CD14-positive monocyte (primary cell): Measurements from ENCODE around the gene GPSM3. TPM values are rescaled to one million over a fixed set of nuclear protein-coding genes. Genes with fewer than 3 reads are reported as not detected.
A peak's percentile ranks its signal among the peaks of the same experiment; 100 is the strongest.

Source experiments
- DNase-seq, 3 donors: peaks; one replicate each; pipeline ENCODE4 v3.0.0-alpha.2; 2011 to 2022
- H2AFZ ChIP-seq: 2 replicates; pipeline ENCODE4 v1.6.0; 2012; ENCODE audit warnings: mild to moderate bottlenecking, low read depth, low read length, inconsistent platforms; ENCODE audit not compliant: insufficient read depth, poor library complexity, severe bottlenecking
- H3K27ac ChIP-seq, 2 donors: 1 replicate in 1 of 2; 2 replicates in 1 of 2; pipeline ENCODE4 v1.5.1; 2012 to 2013; ENCODE audit warnings: low read length in 2 of 2, control low read depth in 1 of 2, inconsistent platforms in 1 of 2, low read depth in 1 of 2, mild to moderate bottlenecking in 1 of 2
- H3K27me3 ChIP-seq, 2 donors: one replicate each; pipeline versions ENCODE4 v1.6.0 to v1.6.1; 2011 to 2013; ENCODE audit warnings: low read length in 2 of 2; ENCODE audit not compliant: control insufficient read depth in 2 of 2, insufficient read depth in 2 of 2
- H3K36me3 ChIP-seq, 2 donors: replicated peaks in 1 of 2; 1 replicate in 1 of 2; 2 replicates in 1 of 2; pipeline versions ENCODE4 v1.5.1 to v1.6.1; 2012 to 2013; ENCODE audit warnings: low read length in 2 of 2, control low read depth in 1 of 2, inconsistent platforms in 1 of 2, mild to moderate bottlenecking in 1 of 2; ENCODE audit not compliant: insufficient read depth in 2 of 2, control insufficient read depth in 1 of 2
- H3K4me1 ChIP-seq, 2 donors: 1 replicate in 1 of 2; 2 replicates in 1 of 2; pipeline versions ENCODE4 v1.5.1 to v1.6.1; 2012 to 2013; ENCODE audit warnings: low read length in 2 of 2, control low read depth in 1 of 2, inconsistent platforms in 1 of 2, mild to moderate bottlenecking in 1 of 2, moderate library complexity in 1 of 2; ENCODE audit not compliant: insufficient read depth in 2 of 2, control insufficient read depth in 1 of 2
- H3K4me2 ChIP-seq: replicated peaks from 2 replicates; pipeline ENCODE3; 2012; ENCODE audit warnings: low read length, moderate library complexity, mild to moderate bottlenecking; ENCODE audit not compliant: poor library complexity, severe bottlenecking; ENCODE audit errors: extremely low read depth
- H3K4me3 ChIP-seq, 3 experiments: fragments of 200-600 bp in 1 of 3; sonication (generic) in 1 of 3; replicated peaks in 1 of 3; 1 replicate in 2 of 3; 2 replicates in 1 of 3; pipeline ENCODE4 v1.5.1; 2011 to 2013; ENCODE audit warnings: low read length in 3 of 3, mild to moderate bottlenecking in 3 of 3, control low read depth in 2 of 3, low read depth in 2 of 3, inconsistent platforms in 1 of 3, moderate library complexity in 1 of 3
- H3K79me2 ChIP-seq: 2 replicates; pipeline ENCODE4 v1.6.0; 2012; ENCODE audit warnings: mild to moderate bottlenecking, control low read depth, inconsistent platforms, low read length, moderate library complexity; ENCODE audit not compliant: insufficient read depth
- H3K9ac ChIP-seq: 2 replicates; pipeline ENCODE4 v1.6.0; 2017; ENCODE audit warnings: low read length, mild to moderate bottlenecking; ENCODE audit not compliant: insufficient read depth, poor library complexity, severe bottlenecking
- H3K9me3 ChIP-seq, 2 donors: replicated peaks in 1 of 2; 1 replicate in 1 of 2; 2 replicates in 1 of 2; pipeline versions ENCODE4 v1.5.1 to v1.6.1; 2012 to 2013; ENCODE audit warnings: low read length in 2 of 2, control low read depth in 1 of 2; ENCODE audit not compliant: control insufficient read depth in 1 of 2, insufficient read depth in 1 of 2
- H4K20me1 ChIP-seq: 2 replicates; pipeline ENCODE4 v1.6.0; 2012; ENCODE audit warnings: mild to moderate bottlenecking, low read length, control low read depth, moderate library complexity; ENCODE audit not compliant: insufficient read depth
- H3K27ac Mint-ChIP-seq, 7 donors: one replicate each; pipeline ENCODE4 v1.8.0; 2020; ENCODE audit warnings: mild to moderate bottlenecking in 7 of 7, mixed read lengths in 7 of 7, moderate library complexity in 6 of 7, inconsistent platforms in 2 of 7
- H3K27me3 Mint-ChIP-seq, 3 donors: one replicate each; pipeline ENCODE4 v1.8.0; 2021 to 2022; ENCODE audit warnings: low read depth in 3 of 3, mild to moderate bottlenecking in 3 of 3, mixed read lengths in 3 of 3, moderate library complexity in 3 of 3, inconsistent platforms in 1 of 3
- H3K36me3 Mint-ChIP-seq, 2 donors: one replicate each; pipeline ENCODE4 v1.8.0; 2020; ENCODE audit warnings: mixed read lengths in 2 of 2, inconsistent platforms in 1 of 2, mild to moderate bottlenecking in 1 of 2
- H3K4me1 Mint-ChIP-seq: one replicate; pipeline ENCODE4 v1.8.0; 2020; ENCODE audit warnings: mild to moderate bottlenecking, mixed read lengths
- H3K4me3 Mint-ChIP-seq, 2 donors: one replicate each; pipeline ENCODE4 v1.8.0; 2020; ENCODE audit warnings: mild to moderate bottlenecking in 2 of 2, mixed read lengths in 2 of 2, moderate library complexity in 1 of 2
- H3K9me3 Mint-ChIP-seq, 7 donors: one replicate each; pipeline ENCODE4 v1.8.0; 2020 to 2022; ENCODE audit warnings: mixed read lengths in 7 of 7, mild to moderate bottlenecking in 6 of 7, moderate library complexity in 6 of 7, inconsistent platforms in 2 of 7
- WGBS: methylation state at CpG from one replicate; pipeline ENCODE4 v1.1.5; 2013; ENCODE audit warnings: missing lambda C conversion rate; ENCODE audit not compliant: insufficient coverage; 5-methylcytosine and 5-hydroxymethylcytosine counted together
- intact Hi-C, 2 donors: fragments of 100-400 bp; cut with micrococcal nuclease; formaldehyde crosslinking; loops; one replicate each; pipeline versions ENCODE4 v1.15.0 to v1.15.1; 2023
- polyA plus RNA-seq, 3 donors: library from polyadenylated mRNA; depleted of rRNA in 1 of 3; unstranded in 2 of 3; stranded (reverse) in 1 of 3; fragments of 300-500 nt in 2 of 3; fragments of >200 nt in 1 of 3; fragmentation: Illumina TruSeq in 2 of 3; gene quantifications; 1 replicate in 2 of 3; 2 replicates in 1 of 3; pipeline ENCODE4 v1.2.3, GENCODE V29; 2012 to 2021
- TF ChIP-seq, protein P1 (sequence below): fragments of 200-600 bp; IDR thresholded peaks from one replicate; pipeline ENCODE4 v1.8.0; 2022; ENCODE audit warnings: antibody characterized with exemption, mild to moderate bottlenecking

Gene GPSM3
- polyA plus RNA-seq, 3 donors, result 86.1 to 340 (median 101) TPM

DNA sequence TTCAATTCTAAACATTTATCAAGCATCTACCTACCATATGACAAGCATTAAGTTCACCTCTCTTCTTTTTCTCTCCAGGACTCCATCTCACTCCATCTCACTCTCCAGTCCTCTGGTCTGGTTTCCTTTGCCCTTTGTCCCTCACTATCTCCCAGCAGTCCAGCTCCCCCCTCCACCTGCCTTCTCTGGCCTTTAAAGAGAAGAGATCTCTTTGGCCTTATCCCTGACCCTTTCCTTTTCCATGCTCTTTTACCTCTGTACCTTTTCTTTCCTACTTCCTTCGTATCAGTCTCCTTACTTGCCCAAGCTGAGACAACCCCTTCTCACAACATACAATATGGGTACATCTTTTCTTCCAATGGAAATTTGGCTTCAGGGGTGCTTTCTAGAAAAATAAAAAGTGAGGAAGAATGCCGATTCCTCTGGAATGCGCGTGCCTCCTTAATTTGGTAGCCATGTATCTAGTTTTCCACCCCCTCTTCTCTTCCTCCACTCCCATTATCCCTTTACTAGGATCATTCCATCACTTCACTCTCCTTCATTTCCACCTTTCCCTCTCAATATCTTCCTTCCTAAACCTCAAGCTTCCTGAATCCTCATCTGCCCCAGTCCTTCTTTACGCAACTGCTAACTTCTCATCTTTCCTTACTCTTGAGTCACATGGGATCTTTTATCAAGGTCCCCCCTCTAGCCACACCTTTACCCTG, 15.8 kb downstream of the GPSM3 start:
- peak overlapping the region; percentile 97 for H3K4me2 ChIP-seq
- peak overlapping the region; percentile 81 for H3K9ac ChIP-seq
- Mint-ChIP-seq H3K27me3 (peaks cover 0 to 4% (median 0%) of the 10 kb centered on the region in 3 donors), H3K4me1 (peaks cover 75% of the 10 kb centered on the region), H3K9me3 (no peaks in the 10 kb centered on the region), H3K36me3 (peaks cover 16 to 18% of the 10 kb centered on the region in 2 donors), H3K4me3 (peak overlapping the region; percentile 90 to 98), H3K27ac (peak overlapping the region; percentile 96 to 100 (median 100))
- TF ChIP-seq, protein P1, sequence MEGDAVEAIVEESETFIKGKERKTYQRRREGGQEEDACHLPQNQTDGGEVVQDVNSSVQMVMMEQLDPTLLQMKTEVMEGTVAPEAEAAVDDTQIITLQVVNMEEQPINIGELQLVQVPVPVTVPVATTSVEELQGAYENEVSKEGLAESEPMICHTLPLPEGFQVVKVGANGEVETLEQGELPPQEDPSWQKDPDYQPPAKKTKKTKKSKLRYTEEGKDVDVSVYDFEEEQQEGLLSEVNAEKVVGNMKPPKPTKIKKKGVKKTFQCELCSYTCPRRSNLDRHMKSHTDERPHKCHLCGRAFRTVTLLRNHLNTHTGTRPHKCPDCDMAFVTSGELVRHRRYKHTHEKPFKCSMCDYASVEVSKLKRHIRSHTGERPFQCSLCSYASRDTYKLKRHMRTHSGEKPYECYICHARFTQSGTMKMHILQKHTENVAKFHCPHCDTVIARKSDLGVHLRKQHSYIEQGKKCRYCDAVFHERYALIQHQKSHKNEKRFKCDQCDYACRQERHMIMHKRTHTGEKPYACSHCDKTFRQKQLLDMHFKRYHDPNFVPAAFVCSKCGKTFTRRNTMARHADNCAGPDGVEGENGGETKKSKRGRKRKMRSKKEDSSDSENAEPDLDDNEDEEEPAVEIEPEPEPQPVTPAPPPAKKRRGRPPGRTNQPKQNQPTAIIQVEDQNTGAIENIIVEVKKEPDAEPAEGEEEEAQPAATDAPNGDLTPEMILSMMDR, result no peak
- H3K4me1 ChIP-seq, result peaks cover 49 to 64% of the 10 kb centered on the region in 2 donors
- no peaks in the 10 kb centered on the region for H3K27me3 ChIP-seq
- peak overlapping the region; percentile 71 to 94 (median 82) for H3K4me3 ChIP-seq
- no peaks in the 10 kb centered on the region for H4K20me1 ChIP-seq
- H3K36me3 ChIP-seq, result peaks cover 11 to 18% of the 10 kb centered on the region in 2 donors
- WGBS, result 64% methylated on average over 2 of the region's 5 CpGs
- no peaks in the 10 kb centered on the region for H3K9me3 ChIP-seq
- peak overlapping the region; percentile 93 for H2AFZ ChIP-seq
- DNase-seq, result peak in 2 of 3 donors; percentile 32 to 66
- peak overlapping the region; percentile 89 to 90 for H3K27ac ChIP-seq
- peaks cover 49% of the 10 kb centered on the region for H3K79me2 ChIP-seq
- intact Hi-C loops, result loop anchor here (1.0 to 5.0 kb wide), 2 partner anchors 28 to 54 kb away; no protein-coding TSS in a partner anchor

DNA sequence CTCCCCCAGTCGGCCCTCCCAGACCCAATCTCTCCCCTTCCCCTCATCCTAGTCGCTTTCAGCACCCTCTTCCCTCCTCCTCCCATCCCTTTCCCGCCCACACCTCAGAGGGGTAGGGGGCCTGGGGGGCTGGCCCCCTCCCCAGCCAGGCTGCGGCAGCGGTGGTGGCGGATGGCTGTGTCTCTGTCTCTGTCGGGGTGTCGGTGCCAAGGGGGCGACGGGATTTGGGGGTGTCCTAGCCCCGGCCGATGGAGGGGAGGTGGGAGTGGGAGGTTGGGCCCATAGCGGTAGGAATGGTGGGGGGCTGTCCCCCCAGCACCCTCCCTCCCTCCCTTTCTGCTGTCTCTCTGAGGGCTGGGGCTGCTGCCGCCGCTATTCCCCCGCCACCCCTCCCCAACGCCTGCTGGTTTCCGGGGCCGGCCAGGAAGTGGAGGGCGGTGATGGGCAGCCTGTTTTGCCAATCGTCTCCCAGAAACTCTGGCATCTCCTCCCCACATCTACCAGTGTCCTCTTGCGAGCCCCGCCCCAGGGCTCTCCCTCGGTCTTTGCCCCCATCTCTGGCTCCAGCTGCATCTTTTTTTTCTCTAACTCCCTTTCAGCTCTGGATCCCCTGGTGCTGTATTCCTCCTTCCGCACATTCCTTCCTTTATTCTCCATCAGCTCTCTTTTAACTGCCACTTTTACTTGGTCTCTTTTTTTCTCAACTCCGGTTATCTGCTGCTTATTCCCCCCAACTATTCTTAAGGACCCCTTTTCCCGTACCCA, 16.6 kb downstream of the GPSM3 start, which contains the start of gene AGPAT1:
TSS of gene AGPAT1 (minus strand) at position 374 of the 765 bp plus-strand sequence. CDS start 4,588 bp downstream, outside the sequence.
- peak within 1 kb of the TSS; percentile 90 to 98 for H3K4me3 Mint-ChIP-seq
- intact Hi-C loops, result loop anchor here (1.0 to 5.0 kb wide), 3 partner anchors 21 to 54 kb away; partner anchors contain the start of gene PPT2 (in 1 of the 2)
- peaks cover 8 to 16% of the 10 kb centered on the region in 2 donors for H3K36me3 ChIP-seq
- H4K20me1 ChIP-seq, result no peaks in the 10 kb centered on the region
- H3K4me2 ChIP-seq, result peak within 1 kb of the TSS; percentile 97
- H3K27me3 ChIP-seq, result no peaks in the 10 kb centered on the region
- H3K4me1 Mint-ChIP-seq, result peaks cover 69% of the 10 kb centered on the region
- H3K4me1 ChIP-seq, result peaks cover 49 to 63% of the 10 kb centered on the region in 2 donors
- H3K79me2 ChIP-seq, result peaks cover 42% of the 10 kb centered on the region
- peak within 1 kb of the TSS; percentile 71 to 94 (median 82) for H3K4me3 ChIP-seq
- peaks cover 0 to 4% (median under 1%) of the 10 kb centered on the region in 3 donors for H3K27me3 Mint-ChIP-seq
- H3K9me3 Mint-ChIP-seq, result no peaks in the 10 kb centered on the region
- no peaks in the 10 kb centered on the region for H3K9me3 ChIP-seq
- peaks cover 14 to 16% of the 10 kb centered on the region in 2 donors for H3K36me3 Mint-ChIP-seq
- H3K27ac ChIP-seq, result peak within 1 kb of the TSS; percentile 89 to 90
- H3K27ac Mint-ChIP-seq, result peak within 1 kb of the TSS; percentile 96 to 100 (median 100)
- TF ChIP-seq, protein P1, result no peak
- peak within 1 kb of the TSS; percentile 93 for H2AFZ ChIP-seq
- H3K9ac ChIP-seq, result peak within 1 kb of the TSS; percentile 81
- peak; percentile 92 to 95 (median 93) for DNase-seq
- under 1% methylated on average over 17 of the region's 27 CpGs for WGBS
